HG03025 (cell line): ENCODE measurements around the gene RAPGEF1.
"Not testable (repeated sequence)": the region's sequence is repeated elsewhere in the genome, so short reads cannot be mapped to it uniquely, and the experiment has no call there.

Experiments
- ATAC-seq: cut with Tn5 transposase; IDR thresholded peaks from one replicate; pipeline ENCODE4 v1.9.1; 2021; ENCODE audit warnings: mild to moderate bottlenecking, moderate library complexity; ENCODE audit not compliant: unreplicated experiment, low FRiP score

Gene RAPGEF1

DNA sequence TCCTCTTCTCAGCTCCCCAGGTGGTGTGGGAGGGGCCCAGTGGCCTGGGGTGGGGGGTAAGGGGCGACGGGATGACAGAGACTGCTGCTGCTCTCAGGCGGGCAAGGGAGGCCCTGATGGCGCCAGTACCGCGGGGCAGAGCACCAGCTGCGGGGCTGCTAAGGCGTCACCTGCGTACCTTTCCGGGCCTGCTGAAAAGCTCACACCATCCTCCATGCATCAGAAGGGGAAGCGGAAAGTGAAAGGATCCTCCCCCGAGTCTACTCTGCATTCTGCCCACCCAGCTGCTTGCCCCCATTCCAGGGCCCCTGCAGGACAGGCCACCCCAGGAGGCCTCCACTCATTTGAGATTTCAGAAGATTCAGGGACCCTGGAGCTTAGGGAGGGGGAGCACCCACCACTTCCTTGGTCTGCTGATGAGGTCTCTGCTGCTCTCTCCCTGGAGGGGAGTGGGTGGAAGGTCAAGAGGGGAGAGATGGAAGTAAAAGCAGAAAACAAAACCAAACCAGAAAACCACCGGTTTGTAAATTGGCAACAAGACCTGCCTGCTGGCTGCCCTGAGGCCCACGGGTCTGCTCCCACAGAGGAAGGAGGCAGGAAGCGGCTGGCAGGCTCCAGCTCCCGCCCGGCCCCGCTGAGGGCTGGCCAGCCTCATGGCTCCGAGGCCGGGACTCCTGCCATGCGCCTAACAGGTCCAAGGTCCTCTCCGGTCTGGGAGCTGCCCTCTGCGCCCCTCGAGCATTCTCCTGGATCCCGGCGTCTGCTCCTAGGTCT lies 161.0 kb downstream of the RAPGEF1 start:
- ATAC-seq: no peak

DNA sequence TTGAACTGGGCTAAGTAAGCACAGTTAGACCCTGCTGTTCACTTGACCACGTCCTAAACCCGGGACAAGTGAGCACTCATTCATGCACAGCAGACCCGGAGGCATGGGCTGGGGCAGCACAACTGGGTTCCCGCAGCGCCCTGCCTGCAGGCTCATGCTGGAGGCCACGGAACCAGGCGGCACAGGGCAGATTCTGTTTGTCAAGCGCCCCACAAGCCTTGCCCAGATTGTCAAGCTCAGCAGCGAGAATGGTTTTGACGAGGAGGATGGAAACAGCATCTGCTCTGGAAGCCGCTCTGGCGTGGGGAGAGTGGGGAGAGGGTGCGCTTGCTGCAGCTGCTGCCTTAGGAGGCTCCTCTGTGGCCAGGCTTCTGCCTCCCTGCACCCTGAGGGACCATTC lies 161.9 kb downstream of the RAPGEF1 start:
- no peak for ATAC-seq

- ATAC-seq: no peak
These were observed 162.6 kb downstream of the RAPGEF1 start for GRCh38 chr9:131577005-131578000.

- no peak for ATAC-seq
These were observed 163.7 kb downstream of the RAPGEF1 start for GRCh38 chr9:131575946-131576853.

DNA sequence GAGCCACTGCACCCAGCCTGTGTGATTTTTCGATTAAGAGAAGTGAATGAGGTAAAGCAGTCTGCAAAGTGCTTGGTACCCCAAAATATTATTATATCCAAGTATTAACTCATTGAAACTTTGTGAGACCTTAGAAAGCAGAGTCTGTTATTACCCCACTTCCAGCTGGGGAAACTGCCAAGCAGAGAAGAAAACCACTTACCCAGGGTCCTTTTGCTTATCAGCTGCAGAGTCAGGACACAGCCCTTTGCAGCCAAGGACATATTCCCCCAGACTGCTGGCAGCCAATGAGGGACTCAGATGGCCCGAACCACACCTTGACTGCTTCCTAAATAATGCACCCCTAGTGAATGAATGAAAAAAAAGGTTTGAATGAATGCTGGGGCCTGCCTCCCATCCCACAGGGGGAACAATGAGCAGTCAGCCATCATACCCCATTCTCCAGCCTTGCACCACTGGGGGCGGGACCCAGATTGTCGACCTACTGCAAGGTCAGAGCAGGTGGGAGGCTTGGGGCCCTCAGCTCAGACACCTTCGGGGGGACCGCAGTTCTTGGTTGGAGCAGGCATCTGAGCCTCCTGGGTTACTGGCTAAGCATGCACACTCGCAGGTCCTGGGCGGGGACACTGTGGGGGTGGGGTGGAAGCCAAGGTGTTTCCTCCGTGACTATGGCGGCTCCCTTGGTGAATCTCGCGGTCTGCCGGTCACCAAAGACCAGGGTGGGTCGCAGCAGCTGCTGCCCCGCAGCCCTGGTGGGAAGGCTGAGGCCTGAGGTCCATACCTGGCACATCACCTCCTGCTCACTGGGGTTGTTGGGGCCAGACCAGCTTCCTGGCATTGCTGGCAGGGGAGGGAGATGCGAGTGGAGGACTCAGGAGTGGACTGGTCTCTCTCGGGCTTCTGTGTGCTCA lies 164.9 kb downstream of the RAPGEF1 start:
- ATAC-seq: no peak

DNA sequence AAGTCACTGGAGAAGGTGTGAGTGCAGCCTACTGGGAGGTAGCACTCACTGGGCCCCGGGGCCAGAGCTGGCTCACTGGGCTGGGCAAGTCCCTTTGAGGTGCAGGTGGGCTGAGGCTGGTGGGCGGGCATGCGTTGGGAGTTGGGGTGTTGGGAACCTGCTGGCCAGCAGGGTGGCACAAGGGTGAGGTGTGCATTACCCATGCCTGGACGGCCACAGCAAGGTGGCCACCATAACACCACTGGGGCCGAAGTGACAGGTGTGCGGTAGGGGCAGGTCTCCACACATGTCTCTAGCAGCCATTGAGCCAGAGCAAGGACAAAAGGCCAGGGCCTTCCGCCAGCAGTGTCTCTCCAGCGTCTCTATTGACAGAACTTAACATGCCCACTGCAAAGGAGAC lies 172.0 kb downstream of the RAPGEF1 start:
- no peak for ATAC-seq

GRCh38 chr9:131566158-131566557 lies 173.7 kb downstream of the RAPGEF1 start:
- ATAC-seq: no peak

DNA sequence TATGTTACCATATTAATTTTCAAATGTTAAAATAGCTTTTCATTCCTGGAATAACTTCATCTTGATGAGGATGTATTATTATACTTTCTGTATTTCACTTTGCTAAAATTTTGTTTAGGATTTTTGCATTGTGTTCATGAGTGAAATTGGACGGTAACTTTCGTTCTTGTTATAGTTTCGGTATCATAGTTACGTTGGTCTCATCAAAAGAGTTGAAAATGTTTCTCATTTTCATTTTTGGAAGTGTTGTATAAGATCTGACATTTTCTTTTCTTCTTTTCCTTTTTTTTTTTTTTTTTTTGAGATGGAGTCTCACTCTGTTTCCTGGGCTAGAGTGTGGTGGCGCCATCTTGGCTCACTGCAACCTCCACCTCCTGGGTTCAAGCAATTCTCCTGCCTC lies 174.5 kb downstream of the RAPGEF1 start:
- no peak for ATAC-seq

GRCh38 chr9:131562032-131562959 lies 177.6 kb downstream of the RAPGEF1 start:
- ATAC-seq: no peak

DNA sequence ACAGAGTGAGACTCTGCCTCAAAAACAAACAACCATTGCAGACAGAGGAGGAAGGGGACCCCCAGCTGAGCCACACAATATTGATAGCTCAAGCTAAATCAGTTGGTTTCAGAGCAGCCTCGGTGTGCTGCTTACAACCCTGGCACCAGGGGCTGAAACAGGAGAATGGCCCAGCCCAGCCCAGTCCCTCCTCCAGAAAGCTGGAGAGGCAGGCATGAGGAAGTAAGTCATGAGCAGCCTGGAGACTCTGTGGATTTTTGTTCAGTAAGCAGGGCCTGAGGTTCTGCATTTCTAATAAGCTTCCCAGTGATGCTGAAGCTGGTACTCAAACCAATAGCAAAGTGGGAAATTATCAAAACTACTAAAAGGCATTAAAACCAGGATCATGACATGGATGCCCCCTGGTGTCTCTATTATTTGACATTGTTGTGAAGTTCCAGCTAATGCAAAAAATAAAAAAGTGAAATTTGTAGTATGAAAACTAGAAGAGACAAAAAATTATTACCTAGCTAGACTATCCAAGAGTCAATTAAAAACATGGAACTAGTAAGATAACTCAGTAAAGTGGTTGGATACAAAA lies 180.4 kb downstream of the RAPGEF1 start:
- no peak for ATAC-seq

DNA sequence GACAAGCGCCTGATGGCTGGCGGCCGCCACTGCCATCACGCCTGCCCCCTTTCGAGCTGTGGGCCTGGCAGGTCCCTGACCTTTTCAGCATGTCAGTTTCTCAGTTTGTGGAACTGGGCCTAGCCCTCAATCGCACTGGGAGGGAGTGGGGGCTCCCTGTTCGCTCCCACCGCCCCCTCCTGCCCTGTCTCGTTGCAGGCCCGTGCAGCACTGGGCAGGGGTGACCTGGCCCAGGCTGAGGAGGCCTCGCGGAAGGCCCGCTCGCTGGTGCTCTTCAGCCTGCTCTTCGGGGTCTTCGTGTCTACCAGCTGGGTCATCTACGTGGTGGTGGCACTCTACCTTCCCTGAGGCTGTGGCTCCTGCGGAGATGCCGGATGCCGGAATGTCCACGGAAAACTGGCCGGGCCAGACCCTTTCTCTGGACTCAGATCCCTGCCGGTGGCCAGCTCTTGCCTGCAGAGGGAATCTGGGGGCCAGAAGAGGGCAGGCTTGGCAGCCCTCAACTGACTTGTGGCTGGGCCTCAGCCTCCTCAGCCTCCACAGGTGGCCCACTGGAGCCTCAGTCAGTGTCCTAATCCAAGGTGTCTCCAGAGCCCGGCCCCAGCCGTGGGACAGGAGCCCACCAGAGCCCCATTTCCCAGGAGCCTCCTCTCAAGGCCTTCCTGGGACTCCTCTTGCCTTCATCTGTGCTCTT lies 181.9 kb downstream of the RAPGEF1 start:
- no peak for ATAC-seq

DNA sequence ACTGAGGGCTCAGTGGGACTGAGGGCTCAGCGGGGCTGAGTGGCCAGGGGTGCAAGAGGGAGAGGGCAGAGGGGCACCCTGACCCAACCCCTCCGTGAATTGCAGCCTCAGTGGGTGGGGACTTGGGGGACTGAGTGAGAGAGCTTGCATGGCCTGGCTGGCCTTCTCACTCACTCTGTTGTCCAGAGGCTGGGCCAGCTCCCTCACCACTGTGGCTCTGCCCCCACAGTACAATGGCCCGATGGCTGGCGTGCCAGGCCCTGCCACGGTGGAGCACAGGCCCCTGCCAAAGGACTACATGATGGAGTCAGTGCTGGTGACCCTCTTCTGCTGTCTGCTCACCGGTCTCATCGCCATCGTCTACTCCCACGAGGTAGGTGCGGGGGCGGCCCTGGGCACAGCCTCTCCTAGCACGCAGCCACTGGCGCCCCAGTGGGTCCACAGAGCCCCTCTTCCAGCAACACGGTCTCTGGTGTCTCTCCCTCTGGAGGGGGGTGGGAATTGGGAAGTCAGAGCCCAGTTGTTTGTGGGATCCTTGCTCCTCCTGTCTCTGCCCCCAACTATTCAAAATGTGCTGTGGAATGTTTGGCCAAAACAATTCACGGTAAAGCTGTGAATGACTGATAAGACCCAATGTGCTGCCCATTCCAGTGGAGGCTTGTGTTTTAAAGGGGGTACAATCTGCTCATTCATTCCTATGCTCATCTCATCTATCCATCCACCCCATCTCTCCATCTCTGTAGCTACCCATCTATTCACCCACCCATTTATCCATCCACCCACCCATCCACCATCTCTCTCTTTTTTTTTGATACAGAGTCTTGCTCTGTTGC lies 183.8 kb downstream of the RAPGEF1 start:
- no peak for ATAC-seq

GRCh38 chr9:131554843-131555351 lies 185.0 kb downstream of the RAPGEF1 start:
- ATAC-seq: no peak

DNA sequence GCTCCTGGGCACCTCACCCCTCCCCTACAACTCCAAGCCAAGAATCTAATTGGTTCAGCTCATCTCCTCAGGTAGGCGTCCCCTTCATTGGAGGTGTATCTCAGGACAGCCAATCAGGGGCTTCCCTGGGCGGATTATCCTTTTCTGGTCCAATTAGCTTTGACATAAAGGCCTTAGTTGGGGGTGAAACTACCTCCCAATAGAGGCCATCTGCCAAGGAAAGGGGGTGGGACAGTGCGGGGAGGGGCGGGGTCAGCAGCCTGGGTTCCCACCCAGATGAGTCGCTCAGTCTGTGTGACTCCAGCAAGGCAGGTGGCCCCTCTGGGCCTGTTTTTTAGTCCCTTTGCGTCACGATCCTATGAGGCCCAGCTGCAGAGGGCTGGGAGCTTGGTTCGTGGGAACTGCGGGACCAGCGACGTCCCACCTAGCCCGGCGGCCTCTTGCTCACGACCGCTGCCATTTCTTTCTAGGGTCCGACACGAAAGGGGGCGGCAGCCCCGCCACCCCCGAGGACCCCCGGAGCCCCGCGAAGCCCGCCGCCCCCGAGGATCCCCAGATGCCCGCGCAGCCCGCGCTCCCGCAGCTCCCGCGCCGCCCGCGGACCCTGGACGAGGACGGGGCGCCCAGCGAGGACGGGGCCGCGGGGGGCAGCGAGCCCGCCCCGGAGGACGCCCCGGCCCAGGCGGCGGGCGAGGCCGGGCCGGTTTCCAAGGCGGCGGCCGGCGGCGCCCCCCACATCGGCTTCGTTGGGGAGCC lies 185.6 kb downstream of the RAPGEF1 start:
- no peak for ATAC-seq

DNA sequence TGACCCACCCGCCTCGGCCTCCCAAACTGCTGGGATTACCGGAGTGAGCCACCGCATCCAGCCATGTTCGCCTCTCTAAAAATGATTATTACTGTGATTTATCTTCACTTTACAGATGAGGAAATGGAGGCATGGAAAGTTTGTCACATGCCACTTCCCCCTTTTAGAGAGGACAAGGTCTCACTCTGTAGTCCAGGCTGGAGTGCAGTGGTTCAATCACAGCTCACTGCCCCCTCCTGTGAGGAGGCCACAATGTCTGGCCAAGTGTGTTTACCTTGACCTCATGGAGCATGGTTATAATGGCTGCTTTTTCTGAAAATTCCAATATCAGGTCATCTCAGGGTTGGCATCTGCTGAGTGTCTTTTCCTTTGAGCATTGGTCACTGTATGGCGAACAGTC lies 187.8 kb downstream of the RAPGEF1 start:
- ATAC-seq: no peak

DNA sequence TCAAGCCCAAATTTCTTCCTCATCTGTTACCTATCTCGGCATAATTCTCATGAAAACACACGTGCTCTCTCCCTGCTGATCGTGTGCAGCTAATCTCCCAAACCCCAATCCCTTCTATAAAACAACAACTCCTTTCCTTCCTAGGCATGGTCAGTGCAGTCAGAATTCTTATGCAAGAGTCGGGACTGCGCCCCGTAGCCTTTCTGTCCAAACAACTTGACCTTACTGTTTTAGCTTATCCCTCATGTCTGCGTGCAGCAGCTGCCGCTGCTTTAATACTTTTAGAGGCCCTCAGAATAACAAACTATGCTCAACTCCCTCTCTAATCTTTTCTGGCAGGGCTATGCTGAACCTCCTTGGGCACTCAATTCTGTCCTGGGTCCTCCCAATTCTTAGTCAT lies 189.4 kb downstream of the RAPGEF1 start:
- ATAC-seq: not testable (repeated sequence)
